Vagina (tissue), 2 donors: ENCODE results near the gene RAPH1.

Experiments
- CTCF ChIP-seq, 3 experiments: fragments of 450-650 bp in 2 of 3; fragments of 200-600 bp in 1 of 3; sonication (generic) in 1 of 3; IDR thresholded peaks; one replicate each; pipeline ENCODE4 v1.5.1; 2017 to 2019; ENCODE audit warnings: antibody characterized with exemption in 3 of 3, mild to moderate bottlenecking in 2 of 3, moderate library complexity in 2 of 3
- POLR2A ChIP-seq, 2 donors: fragments of 450-650 bp; IDR thresholded peaks; one replicate each; pipeline ENCODE4 v1.6.1; 2017; ENCODE audit warnings: antibody characterized with exemption in 2 of 2, mild to moderate bottlenecking in 2 of 2, moderate library complexity in 2 of 2
- POLR2AphosphoS5 ChIP-seq, 2 donors: sonication (generic); formaldehyde crosslinking; IDR thresholded peaks; one replicate each; pipeline ENCODE4 v1.9.0; 2017; ENCODE audit warnings: antibody characterized with exemption in 2 of 2, mild to moderate bottlenecking in 2 of 2, low read depth in 1 of 2; ENCODE audit not compliant: insufficient read depth in 1 of 2

- TF ChIP-seq CTCF (IDR thresholded peaks at IDR 0.05) (no peak), POLR2A (IDR thresholded peaks at IDR 0.05) (no peak), POLR2AphosphoS5 (IDR thresholded peaks at IDR 0.05; ENCODE audit: insufficient read depth in 1 of 2, low read depth in 1 of 2) (no peak)
These were observed 32.6 kb upstream of the RAPH1 start for GRCh38 chr2:203567691-203568090.
